ENCODE data around the gene EPN2. TPM values are rescaled to one million over a fixed set of nuclear protein-coding genes. Genes with fewer than 3 reads are reported as not detected.

EPN2 gene
- total RNA-seq, 3 donors from 2014 or later (not counting 1 experiment from before 2014, with no cell fraction given), result 2.0 to 13.8 (median 4.9) TPM

DNA sequence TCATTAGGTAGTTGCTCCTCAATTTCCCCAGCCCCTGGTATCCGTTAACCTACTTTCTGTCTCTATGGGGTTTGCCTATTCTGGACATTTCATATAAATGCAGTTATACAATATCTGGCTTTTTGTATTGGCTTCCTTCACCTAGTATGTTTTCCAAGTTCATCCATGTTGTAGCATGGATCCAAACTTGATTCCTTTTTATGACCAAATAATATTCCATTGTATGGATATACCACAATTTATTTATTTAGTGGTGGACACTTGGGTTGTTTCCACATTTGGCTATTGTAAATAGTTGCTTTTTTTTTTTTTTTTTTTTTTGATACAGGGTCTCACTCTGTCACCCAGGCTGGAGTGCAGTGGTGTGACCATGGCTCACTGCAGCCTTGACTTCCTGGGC, 15.9 kb downstream of the EPN2 start:
- H3K9me3 ChIP-seq (ENCODE audit: control insufficient read depth, insufficient read depth, low read length), result no peaks in the 10 kb centered on the region
- H3K27me3 ChIP-seq (ENCODE audit: control insufficient read depth, insufficient read depth, low read length), result no peaks in the 10 kb centered on the region
- no peaks in the 10 kb centered on the region for H3K4me1 Mint-ChIP-seq
- no peak overlapping the region for H3K4me3 ChIP-seq (ENCODE audit: low read length)
- H3K27me3 Mint-ChIP-seq (ENCODE audit: low read depth in 2 of 2), result peaks cover 17 to 24% of the 10 kb centered on the region in 2 donors
- no peak overlapping the region for H3K4me3 Mint-ChIP-seq
- TF ChIP-seq, protein P1, sequence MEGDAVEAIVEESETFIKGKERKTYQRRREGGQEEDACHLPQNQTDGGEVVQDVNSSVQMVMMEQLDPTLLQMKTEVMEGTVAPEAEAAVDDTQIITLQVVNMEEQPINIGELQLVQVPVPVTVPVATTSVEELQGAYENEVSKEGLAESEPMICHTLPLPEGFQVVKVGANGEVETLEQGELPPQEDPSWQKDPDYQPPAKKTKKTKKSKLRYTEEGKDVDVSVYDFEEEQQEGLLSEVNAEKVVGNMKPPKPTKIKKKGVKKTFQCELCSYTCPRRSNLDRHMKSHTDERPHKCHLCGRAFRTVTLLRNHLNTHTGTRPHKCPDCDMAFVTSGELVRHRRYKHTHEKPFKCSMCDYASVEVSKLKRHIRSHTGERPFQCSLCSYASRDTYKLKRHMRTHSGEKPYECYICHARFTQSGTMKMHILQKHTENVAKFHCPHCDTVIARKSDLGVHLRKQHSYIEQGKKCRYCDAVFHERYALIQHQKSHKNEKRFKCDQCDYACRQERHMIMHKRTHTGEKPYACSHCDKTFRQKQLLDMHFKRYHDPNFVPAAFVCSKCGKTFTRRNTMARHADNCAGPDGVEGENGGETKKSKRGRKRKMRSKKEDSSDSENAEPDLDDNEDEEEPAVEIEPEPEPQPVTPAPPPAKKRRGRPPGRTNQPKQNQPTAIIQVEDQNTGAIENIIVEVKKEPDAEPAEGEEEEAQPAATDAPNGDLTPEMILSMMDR (IDR thresholded peaks at IDR 0.05), result no peak
- no peaks in the 10 kb centered on the region for H3K36me3 Mint-ChIP-seq
- no peaks in the 10 kb centered on the region for H3K9me3 Mint-ChIP-seq
- no peak overlapping the region for H3K27ac ChIP-seq (ENCODE audit: low read length)
- H3K27ac Mint-ChIP-seq, result no peak overlapping the region
- no peak for DNase-seq
- 100% methylated on average over 1 of the region's 1 CpG for WGBS (ENCODE audit: insufficient coverage)
- intact Hi-C loops (cut with micrococcal nuclease), result no loop called here
- H3K36me3 ChIP-seq (ENCODE audit: control insufficient read depth, insufficient read depth, low read length), result no peaks in the 10 kb centered on the region
- ATAC-seq, result no peak
- no peaks in the 10 kb centered on the region for H3K4me1 ChIP-seq (ENCODE audit: control insufficient read depth, insufficient read depth, low read length)

DNA sequence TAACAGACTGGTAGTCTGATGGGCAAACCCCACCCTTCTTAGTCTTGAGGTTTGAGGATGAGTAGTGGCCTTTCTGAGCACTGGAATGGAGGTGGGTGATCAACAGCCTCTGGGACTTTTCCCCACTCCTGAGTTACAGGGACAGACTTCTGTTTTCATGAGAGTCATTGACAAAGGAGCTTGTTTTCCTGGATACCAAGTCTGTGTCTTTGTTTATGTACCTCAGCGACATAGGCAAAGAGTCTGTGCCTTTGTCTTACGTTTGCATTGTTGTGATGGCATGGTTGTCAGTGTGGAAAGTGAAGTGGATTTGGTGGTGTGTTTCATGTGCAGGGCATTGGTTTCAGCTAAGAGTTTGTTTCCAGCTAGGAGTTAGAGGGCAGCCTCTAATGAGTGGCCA, 17.5 kb downstream of the EPN2 start:
- H3K27me3 Mint-ChIP-seq (ENCODE audit: low read depth in 2 of 2), result peaks cover 14 to 26% of the 10 kb centered on the region in 2 donors
- DNase-seq (no peak), ATAC-seq (no peak)
- Histone ChIP-seq H3K27me3 (ENCODE audit: control insufficient read depth, insufficient read depth, low read length) (no peaks in the 10 kb centered on the region), H3K36me3 (ENCODE audit: control insufficient read depth, insufficient read depth, low read length) (no peaks in the 10 kb centered on the region), H3K27ac (ENCODE audit: low read length) (no peak overlapping the region), H3K4me3 (ENCODE audit: low read length) (no peak overlapping the region), H3K9me3 (ENCODE audit: control insufficient read depth, insufficient read depth, low read length) (no peaks in the 10 kb centered on the region), H3K4me1 (ENCODE audit: control insufficient read depth, insufficient read depth, low read length) (no peaks in the 10 kb centered on the region)
- H3K36me3 Mint-ChIP-seq, result no peaks in the 10 kb centered on the region
- 88% methylated on average over 2 of the region's 2 CpGs for WGBS (ENCODE audit: insufficient coverage)
- H3K9me3 Mint-ChIP-seq, result no peaks in the 10 kb centered on the region
- H3K4me3 Mint-ChIP-seq, result no peak overlapping the region
- no peak overlapping the region for H3K27ac Mint-ChIP-seq
- TF ChIP-seq, protein P1 (IDR thresholded peaks at IDR 0.05), result no peak
- H3K4me1 Mint-ChIP-seq, result no peaks in the 10 kb centered on the region
- intact Hi-C loops (cut with micrococcal nuclease), result no loop called here

DNA sequence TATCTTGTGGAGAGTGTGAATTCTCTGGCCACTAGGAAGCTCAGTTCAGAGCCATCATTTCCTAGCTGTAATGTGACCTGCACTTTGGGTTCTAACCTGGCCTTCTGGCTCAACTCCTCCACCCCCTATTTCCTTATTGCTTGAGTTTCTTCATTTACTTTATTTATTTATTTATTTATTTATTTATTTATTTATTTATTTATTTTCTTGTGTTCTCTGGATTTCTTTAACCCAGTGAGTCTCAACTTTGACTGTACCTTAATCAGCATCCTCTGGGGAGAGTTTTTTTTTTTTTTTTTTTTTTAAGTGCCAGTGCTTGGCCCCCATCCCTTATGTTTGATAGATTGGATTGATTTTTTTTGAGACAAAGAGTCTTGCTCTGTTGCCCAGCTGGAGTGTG, 18.1 kb downstream of the EPN2 start:
- Histone ChIP-seq H3K4me1 (ENCODE audit: control insufficient read depth, insufficient read depth, low read length) (no peaks in the 10 kb centered on the region), H3K27me3 (ENCODE audit: control insufficient read depth, insufficient read depth, low read length) (no peaks in the 10 kb centered on the region), H3K9me3 (ENCODE audit: control insufficient read depth, insufficient read depth, low read length) (no peaks in the 10 kb centered on the region), H3K27ac (ENCODE audit: low read length) (no peak overlapping the region), H3K4me3 (ENCODE audit: low read length) (no peak overlapping the region), H3K36me3 (ENCODE audit: control insufficient read depth, insufficient read depth, low read length) (no peaks in the 10 kb centered on the region)
- no peaks in the 10 kb centered on the region for H3K4me1 Mint-ChIP-seq
- DNase-seq (no peak), ATAC-seq (no peak)
- TF ChIP-seq, protein P1 (IDR thresholded peaks at IDR 0.05), result no peak
- no peaks in the 10 kb centered on the region for H3K36me3 Mint-ChIP-seq
- no peaks in the 10 kb centered on the region for H3K9me3 Mint-ChIP-seq
- H3K27ac Mint-ChIP-seq, result no peak overlapping the region
- intact Hi-C loops (cut with micrococcal nuclease), result no loop called here
- peaks cover 21 to 32% of the 10 kb centered on the region in 2 donors for H3K27me3 Mint-ChIP-seq (ENCODE audit: low read depth in 2 of 2)
- no peak overlapping the region for H3K4me3 Mint-ChIP-seq

DNA sequence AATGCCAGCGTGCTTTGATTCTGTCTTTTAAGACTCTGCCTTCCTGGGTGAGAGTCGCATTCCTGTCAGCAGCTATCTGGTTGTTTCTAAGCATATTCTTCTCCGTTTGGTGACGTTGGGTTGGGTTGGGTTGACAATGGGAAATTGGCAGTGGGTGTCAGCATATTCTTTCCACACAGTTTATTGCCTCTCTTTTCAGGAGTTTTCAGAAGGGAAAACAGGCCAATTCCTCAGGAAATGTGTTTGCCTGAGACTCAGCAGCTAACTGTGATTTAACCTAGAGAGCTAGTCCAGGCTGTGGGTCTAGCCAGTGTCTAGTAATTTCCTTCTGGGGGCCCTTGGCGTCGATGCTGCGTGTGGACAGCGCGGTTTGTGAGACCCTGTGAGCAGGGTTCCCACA, 21.2 kb downstream of the EPN2 start:
- Mint-ChIP-seq H3K36me3 (no peaks in the 10 kb centered on the region), H3K9me3 (no peaks in the 10 kb centered on the region), H3K27ac (no peak overlapping the region), H3K27me3 (ENCODE audit: low read depth in 2 of 2) (peaks cover 32 to 53% of the 10 kb centered on the region in 2 donors), H3K4me1 (no peaks in the 10 kb centered on the region), H3K4me3 (no peak overlapping the region)
- ATAC-seq, result no peak
- 91% methylated on average over 8 of the region's 9 CpGs for WGBS (ENCODE audit: insufficient coverage)
- no peaks in the 10 kb centered on the region for H3K9me3 ChIP-seq (ENCODE audit: control insufficient read depth, insufficient read depth, low read length)
- H3K4me1 ChIP-seq (ENCODE audit: control insufficient read depth, insufficient read depth, low read length), result no peaks in the 10 kb centered on the region
- intact Hi-C loops (cut with micrococcal nuclease), result no loop called here
- no peaks in the 10 kb centered on the region for H3K27me3 ChIP-seq (ENCODE audit: control insufficient read depth, insufficient read depth, low read length)
- no peak for DNase-seq
- no peak overlapping the region for H3K4me3 ChIP-seq (ENCODE audit: low read length)
- H3K36me3 ChIP-seq (ENCODE audit: control insufficient read depth, insufficient read depth, low read length), result no peaks in the 10 kb centered on the region
- no peak overlapping the region for H3K27ac ChIP-seq (ENCODE audit: low read length)
- TF ChIP-seq, protein P1 (IDR thresholded peaks at IDR 0.05), result no peak

All from natural killer cell (primary cell).